GM19463 (cell line): ENCODE data around the gene CLDN8.

Source experiments
- ATAC-seq: cut with Tn5 transposase; IDR thresholded peaks from one replicate; pipeline ENCODE4 v1.9.1; 2021; ENCODE audit warnings: mild to moderate bottlenecking, moderate library complexity; ENCODE audit not compliant: unreplicated experiment

The CLDN8 gene

GRCh38 chr21:30206551-30207251 is 9.2 kb downstream of the CLDN8 start:
- ATAC-seq: no peak

DNA sequence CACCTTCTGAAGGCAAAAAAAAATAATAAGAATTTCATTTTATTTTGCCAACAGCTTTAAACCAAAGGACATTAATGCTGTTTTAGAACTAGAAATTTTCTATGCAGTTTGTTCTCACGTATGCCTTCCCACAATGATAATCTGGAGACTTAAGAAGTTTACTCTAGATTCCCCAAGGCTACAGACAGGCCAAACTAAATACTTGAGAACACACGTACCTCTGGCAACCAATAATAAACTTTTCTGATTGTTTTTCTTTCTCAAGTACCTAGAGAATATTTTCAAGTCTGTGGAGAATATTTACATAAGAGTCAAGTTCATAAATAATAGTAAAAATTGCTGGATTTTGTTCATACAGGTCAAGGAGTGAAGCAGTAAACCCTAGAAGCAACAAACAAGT is 15.9 kb downstream of the CLDN8 start:
- ATAC-seq: no peak

DNA sequence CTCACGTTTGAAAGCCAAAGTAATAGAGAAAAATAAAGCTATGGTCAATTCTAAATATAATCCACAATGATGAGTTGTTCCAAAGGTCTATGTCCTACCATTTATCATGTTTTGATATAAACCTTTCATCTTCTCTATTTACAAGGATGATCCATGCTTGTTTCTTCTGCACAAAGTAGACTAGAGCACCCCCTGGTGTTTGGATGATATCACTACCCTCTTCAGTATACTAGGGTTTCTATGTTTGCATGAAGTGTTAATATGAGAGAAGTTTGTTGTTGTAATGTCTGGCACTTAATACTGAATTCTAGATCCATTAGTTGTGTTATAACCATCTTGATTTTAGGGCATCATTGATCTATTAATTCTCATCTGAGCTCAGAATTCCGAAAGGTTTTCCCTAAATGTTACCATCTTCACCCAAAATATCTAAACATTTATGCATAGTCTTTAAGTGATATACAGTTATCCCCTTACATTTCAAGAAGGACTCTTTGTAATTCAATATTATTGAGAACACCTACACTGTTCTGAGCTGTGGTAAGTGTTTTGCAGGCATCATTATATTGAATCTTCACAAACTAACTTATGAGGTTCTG is 21.1 kb downstream of the CLDN8 start:
- peak; percentile 54 for ATAC-seq

GRCh38 chr21:30193201-30193600 is 22.7 kb downstream of the CLDN8 start:
- ATAC-seq: no peak

DNA sequence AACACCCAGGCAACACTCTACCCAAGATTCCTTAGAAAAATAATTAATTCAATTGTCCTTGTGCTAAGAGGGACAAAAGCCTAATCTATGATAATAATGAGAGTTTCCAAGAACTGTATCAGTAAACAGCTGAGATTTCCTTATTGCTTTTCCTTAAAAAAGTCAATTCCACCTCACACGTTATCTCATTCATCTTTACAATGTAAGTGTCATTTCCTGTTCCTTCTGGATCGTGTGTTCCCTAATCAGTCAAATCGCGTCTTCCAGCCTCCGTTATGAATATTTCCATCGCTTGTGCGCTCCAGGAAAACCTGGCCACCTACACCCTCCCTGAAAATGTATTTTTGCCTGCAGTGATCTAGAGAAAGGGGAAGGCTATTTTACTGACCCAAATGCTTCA is 25.3 kb downstream of the CLDN8 start:
- ATAC-seq: no peak

DNA sequence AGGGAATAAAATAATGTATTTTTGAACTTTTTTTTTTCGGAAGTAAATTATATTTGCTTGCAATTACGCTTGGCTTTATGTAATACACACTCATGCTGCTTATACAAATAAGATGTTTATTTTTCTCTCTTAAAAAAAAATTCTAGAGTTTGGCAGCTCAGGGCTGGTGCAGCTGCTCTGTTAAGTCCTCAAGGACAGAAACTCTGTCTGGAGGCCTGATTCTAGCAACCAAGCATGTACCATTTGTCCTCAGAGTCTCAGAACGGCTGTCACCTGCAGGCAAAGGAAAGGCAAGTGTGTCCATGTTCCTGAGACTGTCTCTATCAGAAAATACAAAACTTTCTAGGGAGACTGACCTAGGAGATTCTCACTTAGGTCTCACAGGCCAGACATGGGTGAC is 26.1 kb downstream of the CLDN8 start:
- no peak for ATAC-seq

GRCh38 chr21:30186242-30186641 is 29.7 kb downstream of the CLDN8 start:
- no peak for ATAC-seq

DNA sequence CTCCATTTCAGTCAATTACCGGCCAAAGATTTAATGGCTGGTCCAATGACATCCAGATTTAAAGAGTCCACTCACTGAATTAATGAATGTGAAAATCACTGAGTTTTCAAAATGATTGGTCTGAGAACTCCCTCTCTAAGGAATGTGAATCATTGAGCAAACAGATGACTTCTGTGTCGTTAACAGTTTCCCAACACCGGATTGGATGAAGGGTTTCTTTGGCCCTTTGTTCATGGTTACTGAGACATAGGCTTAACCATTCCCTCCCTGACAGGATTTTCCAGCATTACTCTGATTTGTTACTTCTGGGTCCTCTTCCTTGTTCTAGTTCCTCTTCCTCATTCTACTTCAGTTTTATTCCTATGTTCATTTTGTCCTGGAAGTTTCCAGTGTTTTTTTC is 47.8 kb downstream of the CLDN8 start:
- ATAC-seq: no peak

DNA sequence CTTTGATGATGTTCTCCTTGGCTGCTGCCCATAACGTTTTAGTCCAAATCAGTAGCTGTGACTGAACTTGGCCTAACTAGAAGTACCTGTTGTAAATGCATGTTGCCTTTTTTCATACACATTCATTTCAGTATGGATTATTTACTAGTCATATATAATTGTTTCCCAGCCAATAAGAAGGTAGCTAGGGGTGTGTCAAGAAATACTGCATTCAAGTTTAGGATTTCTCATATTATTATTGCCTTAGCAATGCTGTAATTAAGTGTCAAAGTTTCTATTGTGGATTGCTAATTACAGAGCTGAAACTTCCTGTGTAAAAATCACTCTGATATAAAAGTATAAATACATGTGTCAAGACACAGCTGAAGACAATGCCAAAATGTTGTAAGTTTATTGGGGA is 49.2 kb downstream of the CLDN8 start, which contains the start of gene CLDN17:
CLDN17 (minus strand) TSS at position 101 of the 400 bp plus-strand sequence. CDS start 188 bp downstream, outside the sequence.
- ATAC-seq: no peak

- ATAC-seq: no peak
Observed at GRCh38 chr21:30166171-30166570, 49.7 kb downstream of the CLDN8 start.

DNA sequence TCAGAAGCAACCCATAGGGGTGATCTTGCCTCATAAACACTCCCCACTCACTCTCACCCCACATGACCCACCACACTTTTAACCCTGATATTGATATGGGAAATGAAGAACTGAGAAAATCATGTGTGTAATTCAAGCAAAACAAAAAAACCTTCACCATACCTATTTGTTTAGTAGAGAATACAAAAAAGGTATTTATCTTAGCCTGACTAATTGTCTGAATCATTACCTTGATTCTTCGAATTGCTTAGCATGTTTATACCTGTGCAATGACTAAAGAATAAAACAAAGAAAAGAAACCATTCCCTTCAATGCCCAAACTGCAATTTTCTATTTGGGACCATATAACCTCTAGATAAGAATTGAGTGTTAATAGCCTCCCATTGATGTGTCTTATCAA is 51.1 kb downstream of the CLDN8 start:
- no peak for ATAC-seq
